Gastroesophageal sphincter (tissue), 4 donors: Measurements from ENCODE around the gene ACBD6. TPM values are rescaled to one million over a fixed set of nuclear protein-coding genes. Genes with fewer than 3 reads are reported as not detected.

ENCODE experiments used
- ATAC-seq: fragments of 150-250 bp; one replicate; pipeline ENCODE4 v1.9.1; 2016; ENCODE audit warnings: mild to moderate bottlenecking, moderate library complexity
- H3K27ac ChIP-seq, 4 donors: fragments of 200-600 bp; sonication (generic) in 3 of 4; 1 replicate in 3 of 4; 2 replicates in 1 of 4; pipeline ENCODE4 v1.5.1; 2016 to 2019
- H3K27me3 ChIP-seq: fragments of 200-600 bp; sonication (generic); one replicate; pipeline ENCODE4 v1.5.1; 2019
- H3K36me3 ChIP-seq, 2 donors: fragments of 200-600 bp; sonication (generic); one replicate each; pipeline ENCODE4 v1.5.1; 2019; ENCODE audit warnings: control low read depth in 1 of 2
- H3K4me1 ChIP-seq, 3 donors: fragments of 200-600 bp; sonication (generic); 1 replicate in 2 of 3; 2 replicates in 1 of 3; pipeline ENCODE4 v1.5.1; 2016 to 2019; ENCODE audit warnings: control low read depth in 2 of 3
- H3K4me3 ChIP-seq, 2 donors: fragments of 200-600 bp; sonication (generic); one replicate each; pipeline ENCODE4 v1.5.1; 2019; ENCODE audit warnings: mild to moderate bottlenecking in 1 of 2, moderate library complexity in 1 of 2
- H3K9me3 ChIP-seq, 3 donors: fragments of 200-600 bp; sonication (generic); one replicate each; pipeline ENCODE4 v1.5.1; 2017 to 2019; ENCODE audit warnings: control low read depth in 2 of 3
- EP300 ChIP-seq: sonication (generic); formaldehyde crosslinking; IDR thresholded peaks from one replicate; pipeline ENCODE4 v1.6.1; 2017; ENCODE audit warnings: antibody characterized with exemption, mild to moderate bottlenecking
- POLR2A ChIP-seq, 2 donors: fragments of 450-650 bp; IDR thresholded peaks; one replicate each; pipeline ENCODE4 v1.6.1; 2017; ENCODE audit warnings: antibody characterized with exemption in 2 of 2, mild to moderate bottlenecking in 2 of 2, moderate library complexity in 1 of 2
- POLR2AphosphoS5 ChIP-seq: sonication (generic); formaldehyde crosslinking; IDR thresholded peaks from one replicate; pipeline ENCODE4 v1.6.1; 2017; ENCODE audit warnings: antibody characterized with exemption
- WGBS, 2 donors: methylation state at CpG; one replicate each; pipeline ENCODE4 v1.1.5; 2018; ENCODE audit warnings: low coverage in 1 of 2; 5-methylcytosine and 5-hydroxymethylcytosine counted together
- total RNA-seq, 4 donors: library from RNA; depleted of rRNA; stranded (reverse); fragments of >200 nt; gene quantifications; one replicate each; pipeline ENCODE4 v1.1.0, GENCODE V29; 2016
- TF ChIP-seq, protein P1 (sequence below), 4 experiments: fragments of 200-600 bp in 2 of 4; fragments of 450-650 bp in 2 of 4; sonication (generic) in 1 of 4; IDR thresholded peaks; one replicate each; pipeline ENCODE4 v1.5.1; 2017 to 2019; ENCODE audit warnings: antibody characterized with exemption in 4 of 4, mild to moderate bottlenecking in 2 of 4, moderate library complexity in 2 of 4

Gene ACBD6
- total RNA-seq, 4 donors from 2014 or later: 27.1 to 41.3 (median 39.7) TPM

- H3K27ac ChIP-seq: no peak overlapping the region
- no peaks in the 10 kb centered on the region for H3K9me3 ChIP-seq
- ATAC-seq: no peak
- no peaks in the 10 kb centered on the region for H3K27me3 ChIP-seq
- peaks cover 0 to 7% (median 0%) of the 10 kb centered on the region in 3 donors for H3K4me1 ChIP-seq
- 100% methylated on average over 1 of the region's 1 CpG for WGBS, 2 donors
- no peak overlapping the region for H3K4me3 ChIP-seq
- TF ChIP-seq, protein P1, sequence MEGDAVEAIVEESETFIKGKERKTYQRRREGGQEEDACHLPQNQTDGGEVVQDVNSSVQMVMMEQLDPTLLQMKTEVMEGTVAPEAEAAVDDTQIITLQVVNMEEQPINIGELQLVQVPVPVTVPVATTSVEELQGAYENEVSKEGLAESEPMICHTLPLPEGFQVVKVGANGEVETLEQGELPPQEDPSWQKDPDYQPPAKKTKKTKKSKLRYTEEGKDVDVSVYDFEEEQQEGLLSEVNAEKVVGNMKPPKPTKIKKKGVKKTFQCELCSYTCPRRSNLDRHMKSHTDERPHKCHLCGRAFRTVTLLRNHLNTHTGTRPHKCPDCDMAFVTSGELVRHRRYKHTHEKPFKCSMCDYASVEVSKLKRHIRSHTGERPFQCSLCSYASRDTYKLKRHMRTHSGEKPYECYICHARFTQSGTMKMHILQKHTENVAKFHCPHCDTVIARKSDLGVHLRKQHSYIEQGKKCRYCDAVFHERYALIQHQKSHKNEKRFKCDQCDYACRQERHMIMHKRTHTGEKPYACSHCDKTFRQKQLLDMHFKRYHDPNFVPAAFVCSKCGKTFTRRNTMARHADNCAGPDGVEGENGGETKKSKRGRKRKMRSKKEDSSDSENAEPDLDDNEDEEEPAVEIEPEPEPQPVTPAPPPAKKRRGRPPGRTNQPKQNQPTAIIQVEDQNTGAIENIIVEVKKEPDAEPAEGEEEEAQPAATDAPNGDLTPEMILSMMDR (IDR thresholded peaks at IDR 0.05): no peak
- TF ChIP-seq POLR2AphosphoS5: no peak
- no peak for TF ChIP-seq POLR2A (IDR thresholded peaks at IDR 0.05)
- TF ChIP-seq EP300: no peak
- peaks cover 0 to 48% of the 10 kb centered on the region in 2 donors for H3K36me3 ChIP-seq
Measured at GRCh38 chr1:180279651-180280050, 222.7 kb downstream of the ACBD6 start.

DNA sequence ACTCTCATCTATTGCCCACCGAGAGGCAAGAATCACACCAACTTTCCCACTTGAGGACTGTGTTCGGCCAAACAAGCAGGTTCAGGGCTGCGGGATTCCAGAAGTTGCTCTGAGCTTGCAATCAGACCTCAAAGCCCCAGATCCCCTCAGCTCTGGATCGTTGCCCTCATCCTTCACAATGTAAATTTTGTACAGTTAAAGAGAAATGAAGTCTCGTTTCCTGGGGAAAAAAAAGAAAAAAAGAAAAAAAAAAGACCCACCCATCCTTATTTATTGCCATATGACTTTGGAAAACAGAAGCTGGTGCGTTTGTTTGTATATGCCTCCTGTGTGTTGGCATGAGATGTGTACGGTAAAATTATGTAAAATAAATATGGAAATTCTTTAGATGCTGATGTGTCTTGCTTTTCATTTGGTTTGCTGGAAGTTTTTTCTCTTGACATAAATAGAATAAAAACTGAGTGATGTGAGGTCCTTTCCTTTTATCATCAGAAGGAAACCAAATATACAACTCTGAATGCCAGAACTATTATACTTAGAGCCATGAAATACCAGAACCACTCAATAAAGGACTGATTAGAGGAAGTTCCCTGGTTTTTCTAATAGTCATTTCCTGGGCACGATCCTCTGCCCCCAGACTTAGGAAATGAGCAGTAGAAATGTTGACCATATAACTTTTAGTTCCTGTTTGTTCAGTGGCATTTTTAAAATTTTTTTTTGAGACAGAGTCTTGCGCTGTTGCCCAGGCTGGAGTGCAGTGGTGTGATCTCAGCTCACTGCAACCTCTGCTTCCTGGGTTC lies 223.6 kb downstream of the ACBD6 start:
- H3K36me3 ChIP-seq: peaks cover 0 to 51% of the 10 kb centered on the region in 2 donors
- peak; percentile 34 for ATAC-seq
- H3K27ac ChIP-seq: no peak overlapping the region
- H3K27me3 ChIP-seq: no peaks in the 10 kb centered on the region
- peaks cover 0 to 7% (median 0%) of the 10 kb centered on the region in 3 donors for H3K4me1 ChIP-seq
- 76 to 79% methylated on average over 4 to 5 of the region's 9 CpGs for WGBS, 2 donors
- TF ChIP-seq POLR2A (IDR thresholded peaks at IDR 0.05) (no peak), EP300 (no peak), POLR2AphosphoS5 (no peak)
- TF ChIP-seq, protein P1 (IDR thresholded peaks at IDR 0.05): no peak
- no peak overlapping the region for H3K4me3 ChIP-seq
- no peaks in the 10 kb centered on the region for H3K9me3 ChIP-seq

DNA sequence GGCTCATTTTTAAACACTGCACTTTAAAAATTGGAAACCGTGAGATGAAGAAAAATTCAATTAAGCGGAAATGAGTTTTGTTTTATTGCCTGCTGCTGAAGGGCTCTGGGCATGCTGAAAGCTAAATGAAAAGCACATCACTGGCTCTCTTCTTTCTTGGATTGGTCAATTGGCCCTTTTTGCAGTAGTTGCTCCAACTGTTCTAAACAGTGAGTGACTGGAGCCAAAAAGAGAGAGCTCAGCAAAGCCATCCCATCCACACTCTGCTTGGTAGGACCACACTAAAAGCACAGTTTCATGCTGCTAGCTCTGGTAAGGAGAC lies 224.2 kb downstream of the ACBD6 start:
- H3K27ac ChIP-seq: no peak overlapping the region
- H3K4me3 ChIP-seq: no peak overlapping the region
- TF ChIP-seq, protein P1 (IDR thresholded peaks at IDR 0.05): no peak
- TF ChIP-seq EP300: no peak
- no peak for TF ChIP-seq POLR2A (IDR thresholded peaks at IDR 0.05)
- no peak for TF ChIP-seq POLR2AphosphoS5
- H3K4me1 ChIP-seq: peaks cover 0 to 7% (median 0%) of the 10 kb centered on the region in 3 donors
- 70% methylated on average over 2 of the region's 2 CpGs; no CpG with 5 or more reads in 1 of the 2 donors for WGBS, 2 donors
- H3K9me3 ChIP-seq: no peaks in the 10 kb centered on the region
- peaks cover 0 to 58% of the 10 kb centered on the region in 2 donors for H3K36me3 ChIP-seq
- no peak for ATAC-seq
- no peaks in the 10 kb centered on the region for H3K27me3 ChIP-seq

- ATAC-seq: no peak
- 72 to 92% methylated on average over 3 to 5 of the region's 5 CpGs for WGBS, 2 donors
- Histone ChIP-seq H3K27me3 (no peaks in the 10 kb centered on the region), H3K36me3 (peaks cover 0 to 63% of the 10 kb centered on the region in 2 donors), H3K9me3 (no peaks in the 10 kb centered on the region), H3K4me1 (peaks cover 0 to 7% (median 0%) of the 10 kb centered on the region in 3 donors), H3K27ac (no peak overlapping the region), H3K4me3 (no peak overlapping the region)
- TF ChIP-seq POLR2A (IDR thresholded peaks at IDR 0.05): no peak
- TF ChIP-seq EP300: no peak
- TF ChIP-seq, protein P1 (IDR thresholded peaks at IDR 0.05): no peak
- TF ChIP-seq POLR2AphosphoS5: no peak
Measured at GRCh38 chr1:180277476-180278193, 224.7 kb downstream of the ACBD6 start.
